Activated CD8-positive, alpha-beta memory T cell treated with anti-CD3 and anti-CD28 coated beads, Interleukin-2, amount 50 U/mL, for 24 hours (primary cell): ENCODE measurements around the gene MRGPRE.

ENCODE experiments used
- DNase-seq: peaks from one replicate; pipeline ENCODE4 v3.0.0-alpha.2; 2020; ENCODE audit errors: extremely low read depth

The MRGPRE gene

DNA sequence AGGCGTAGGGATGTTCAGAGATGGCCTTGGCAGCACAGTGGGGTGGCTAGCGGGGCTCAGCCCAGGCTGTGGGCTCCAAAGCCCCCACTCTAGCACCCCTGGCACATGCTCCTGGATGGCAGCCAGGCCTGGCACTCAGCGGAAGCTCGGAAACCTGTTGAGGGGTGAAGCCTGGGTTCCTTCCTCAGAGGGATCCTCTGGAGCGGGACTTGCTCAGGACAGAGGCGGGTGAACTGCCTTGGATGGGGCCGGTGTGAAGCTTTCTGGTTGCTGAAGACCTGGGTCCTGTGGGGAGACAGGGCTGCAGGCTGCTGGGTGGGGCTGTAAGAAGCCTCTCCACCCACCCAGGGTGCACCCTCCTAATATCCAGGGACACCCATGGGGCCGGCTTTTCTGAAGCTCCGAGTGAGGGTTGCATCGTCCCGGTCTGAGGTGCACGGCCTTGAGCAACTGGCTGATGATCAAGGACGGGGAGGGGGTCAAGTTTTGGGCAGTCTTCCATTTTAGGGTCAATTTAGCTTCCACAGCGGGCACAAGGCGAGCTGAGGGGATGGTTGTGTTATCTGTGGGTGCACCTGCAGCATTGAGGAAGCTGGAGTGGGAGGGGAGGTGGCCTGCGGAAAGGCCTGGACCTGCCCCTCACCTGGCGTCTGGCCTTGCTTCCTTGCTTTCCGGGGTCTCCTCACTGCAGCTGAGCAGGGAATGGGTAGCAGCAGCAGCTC is 5.2 kb downstream of the MRGPRE start:
- DNase-seq = no peak

DNA sequence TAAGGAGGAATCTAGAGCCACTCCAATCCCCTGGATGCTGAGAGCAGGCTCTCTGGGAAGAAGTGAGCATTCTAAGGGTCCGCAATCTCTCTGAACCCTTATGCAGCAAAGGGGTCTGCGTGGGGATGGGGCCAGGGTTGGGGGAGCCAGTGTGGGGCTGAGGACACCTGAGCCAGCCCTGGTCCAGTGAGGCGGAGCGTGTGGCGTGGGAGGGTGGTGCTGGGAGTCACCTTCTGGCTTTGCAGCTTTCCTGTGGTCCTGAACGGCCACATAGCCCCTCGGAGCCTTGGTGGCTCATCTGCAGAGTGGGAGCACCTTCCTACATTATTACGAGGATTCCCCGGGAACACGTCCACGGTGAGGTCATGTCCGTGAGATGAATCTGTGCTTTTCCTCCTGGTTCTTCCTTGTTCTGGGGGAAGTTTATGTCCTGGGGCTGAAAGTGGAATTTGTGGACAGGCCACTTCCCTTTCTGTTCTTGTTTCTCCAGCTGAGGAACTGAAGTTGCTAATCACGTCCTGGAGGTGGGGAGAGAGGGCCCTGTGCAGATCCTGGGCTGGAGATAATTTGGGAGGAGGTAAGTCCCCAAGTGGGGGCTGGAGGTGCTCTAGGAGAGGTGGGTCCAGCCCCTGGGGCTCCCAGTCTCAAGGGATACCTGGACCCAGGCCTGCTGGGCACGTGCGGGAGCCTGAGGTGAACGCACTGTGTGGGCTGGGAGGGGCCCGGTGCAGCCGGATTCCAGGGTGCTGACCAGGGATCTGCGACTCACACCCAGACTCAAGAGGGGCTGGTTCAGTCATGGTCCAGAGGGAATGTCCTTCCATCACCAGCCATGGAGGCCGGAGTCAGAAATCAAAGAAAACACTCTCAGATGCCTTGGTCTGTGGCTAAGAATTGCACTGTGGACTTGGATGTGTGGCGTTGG is 6.1 kb downstream of the MRGPRE start:
- DNase-seq = no peak

DNA sequence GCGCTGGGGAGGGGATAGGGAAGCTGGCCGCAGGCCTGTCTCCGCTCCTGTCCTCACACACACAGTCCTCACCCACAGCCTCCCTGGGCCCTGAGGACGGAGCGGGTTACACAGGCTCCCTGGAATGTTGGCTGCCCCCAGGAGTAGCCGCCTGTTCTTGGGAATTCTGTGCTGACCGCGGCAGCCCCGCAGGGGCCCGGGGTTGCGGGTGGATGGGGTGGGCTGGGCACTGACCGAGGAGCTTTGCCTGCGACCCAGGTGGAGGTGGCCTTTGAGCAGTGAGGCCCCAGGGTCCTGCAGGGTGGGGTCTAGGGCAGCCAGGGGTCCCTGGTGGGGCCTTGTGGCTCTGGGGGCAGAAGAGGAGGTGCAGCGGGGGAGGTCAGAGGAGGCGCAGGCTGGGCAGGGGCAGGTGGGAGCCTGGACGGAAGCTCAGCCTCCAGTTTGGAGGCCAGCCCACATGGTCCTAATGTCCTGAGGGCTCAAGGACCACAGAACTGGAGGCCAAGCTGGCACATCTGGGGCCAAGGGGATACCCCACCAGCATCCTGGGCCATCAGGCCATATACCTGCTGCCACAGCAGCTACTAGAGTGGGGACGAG is 7.0 kb downstream of the MRGPRE start:
- DNase-seq = no peak

DNA sequence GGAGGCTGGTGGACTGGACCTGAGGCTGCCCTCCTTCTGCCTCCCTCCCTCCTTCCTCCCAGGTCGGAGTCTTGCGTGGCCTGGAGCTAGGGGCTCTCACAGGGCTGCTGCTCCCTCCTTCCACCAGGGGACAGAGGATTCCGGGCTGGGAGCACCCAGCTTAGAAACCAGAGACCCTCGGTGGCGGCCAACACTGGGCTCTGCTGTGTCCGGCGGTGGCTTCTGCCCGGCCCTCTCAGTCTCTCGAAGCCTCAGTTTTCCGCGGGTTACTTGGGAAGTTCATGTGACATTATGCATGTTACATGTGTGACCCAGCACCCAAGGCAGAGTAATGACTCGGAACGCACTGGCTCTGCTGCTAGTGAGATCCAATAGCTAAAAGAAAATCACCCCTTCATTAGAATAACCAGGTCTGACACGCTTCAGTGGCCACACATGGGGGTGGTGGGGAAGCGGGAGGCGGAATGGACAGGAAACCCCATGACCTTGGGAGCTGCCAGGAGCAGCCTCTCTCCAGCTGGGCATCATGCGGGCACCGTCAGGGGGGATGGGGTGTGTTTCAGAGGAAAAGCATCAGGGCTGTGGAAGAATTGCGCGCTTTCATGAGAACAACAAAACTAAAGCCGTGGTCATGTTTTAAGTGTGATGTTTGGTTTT is 7.7 kb downstream of the MRGPRE start:
- DNase-seq = no peak

DNA sequence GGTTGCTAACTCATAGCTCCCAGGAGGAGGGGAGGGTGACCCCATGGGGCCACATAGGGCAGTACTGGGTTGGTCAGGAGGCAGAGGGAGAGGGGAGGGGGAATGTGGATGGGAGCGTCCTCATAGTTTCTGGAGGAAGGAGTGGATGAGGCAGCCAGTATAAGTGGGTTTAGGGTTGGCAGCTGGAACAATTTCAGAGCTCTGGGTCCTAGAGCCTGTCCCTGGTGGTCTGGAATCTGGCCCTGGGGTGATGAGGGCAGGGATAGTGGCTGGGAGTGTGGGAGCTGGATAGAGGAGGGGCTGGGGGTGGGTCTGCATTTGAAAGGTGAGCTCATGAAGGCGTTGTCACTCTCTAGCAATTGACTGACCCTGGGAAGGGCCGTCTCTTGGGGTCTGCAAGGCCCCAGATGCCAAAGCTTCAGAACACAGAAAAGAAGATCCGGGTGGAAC is 8.3 kb downstream of the MRGPRE start:
- DNase-seq = no peak

DNA sequence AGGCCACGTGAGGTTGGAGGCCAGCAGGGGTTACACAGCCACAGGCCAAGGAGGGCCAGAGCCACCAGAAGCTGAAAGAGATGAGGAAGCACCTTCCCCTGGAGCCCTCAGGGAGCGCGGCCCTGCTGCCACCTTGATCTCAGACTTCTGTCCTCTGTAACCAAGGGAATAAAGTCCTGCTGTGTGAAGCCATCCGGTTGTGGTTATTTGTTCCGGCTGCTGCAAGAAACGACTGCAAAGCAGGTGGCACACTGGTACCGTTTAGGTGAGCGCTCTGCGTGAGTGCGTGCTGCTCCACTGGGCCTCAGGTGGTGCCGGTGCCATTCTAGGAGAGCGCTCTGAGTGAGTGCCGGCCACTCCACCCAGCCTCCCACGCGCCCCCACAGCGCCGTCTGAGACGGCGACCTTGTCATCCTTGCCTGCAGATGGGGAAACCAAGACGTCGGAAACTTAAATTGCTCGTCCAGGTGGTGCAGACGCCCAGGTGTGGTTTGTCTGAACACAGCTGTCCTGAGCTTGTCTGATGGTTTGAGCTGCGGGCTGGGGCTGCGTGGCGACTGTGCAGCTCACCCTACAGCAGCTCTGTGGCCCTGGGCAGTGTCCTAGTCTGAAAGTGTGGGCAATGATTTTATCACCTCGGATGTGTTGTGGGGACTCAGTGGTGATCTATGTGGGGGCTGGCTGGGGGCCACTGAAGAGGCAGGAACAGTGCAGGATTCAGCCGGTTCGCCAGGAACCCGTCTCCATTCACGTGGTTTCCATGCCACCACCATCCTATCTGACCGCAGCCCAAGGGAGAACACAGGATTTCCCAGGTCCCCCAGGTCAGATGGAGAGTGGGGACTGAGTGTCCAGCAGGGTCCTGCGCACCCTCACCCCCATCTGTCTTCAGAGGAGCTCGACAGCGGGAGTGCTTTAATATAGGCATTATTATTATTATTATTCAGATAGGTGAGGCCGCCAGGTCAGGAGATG is 9.0 kb downstream of the MRGPRE start:
- no peak for DNase-seq

DNA sequence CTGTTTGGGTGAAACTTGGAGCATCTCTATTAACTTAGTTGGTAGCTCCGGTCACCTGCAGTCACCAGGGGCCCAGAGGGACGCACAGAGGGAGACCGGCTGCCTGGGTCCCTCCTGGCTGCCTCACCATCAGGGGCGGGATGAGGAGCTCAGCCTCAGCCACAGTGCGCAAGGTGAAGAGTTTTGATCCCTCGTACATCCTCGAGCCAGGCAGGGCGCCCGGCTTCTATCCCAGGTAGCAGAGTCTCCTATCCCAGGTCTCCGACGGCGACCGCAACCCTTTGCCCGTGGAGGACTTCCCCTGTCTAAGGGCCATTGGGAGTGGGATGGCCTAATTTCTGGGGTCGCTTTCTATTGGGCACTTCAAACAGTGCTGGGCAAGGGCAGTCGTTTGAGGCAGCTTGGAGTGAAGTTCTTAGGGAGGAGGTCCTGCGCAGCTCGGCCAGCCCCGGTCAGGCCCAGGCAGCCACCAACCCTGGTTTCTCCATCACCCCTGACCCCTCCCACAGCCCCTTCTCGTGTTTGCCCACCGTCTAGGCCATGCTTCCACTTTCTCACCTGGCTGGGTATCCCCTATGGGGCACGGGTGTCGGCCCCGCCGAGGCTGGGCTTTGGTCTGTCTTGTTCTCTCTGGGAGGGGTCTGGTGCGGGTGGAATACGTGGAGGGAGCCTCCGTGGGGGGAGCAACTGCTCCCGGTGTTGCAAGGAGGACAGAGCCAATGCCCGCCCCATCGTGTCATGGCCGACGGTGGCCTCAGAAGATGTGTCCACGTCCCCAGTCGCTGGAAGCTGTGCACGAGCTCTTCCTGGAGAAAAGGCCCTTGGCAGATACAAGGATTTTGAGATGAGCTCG is 10.0 kb downstream of the MRGPRE start:
- no peak for DNase-seq

DNA sequence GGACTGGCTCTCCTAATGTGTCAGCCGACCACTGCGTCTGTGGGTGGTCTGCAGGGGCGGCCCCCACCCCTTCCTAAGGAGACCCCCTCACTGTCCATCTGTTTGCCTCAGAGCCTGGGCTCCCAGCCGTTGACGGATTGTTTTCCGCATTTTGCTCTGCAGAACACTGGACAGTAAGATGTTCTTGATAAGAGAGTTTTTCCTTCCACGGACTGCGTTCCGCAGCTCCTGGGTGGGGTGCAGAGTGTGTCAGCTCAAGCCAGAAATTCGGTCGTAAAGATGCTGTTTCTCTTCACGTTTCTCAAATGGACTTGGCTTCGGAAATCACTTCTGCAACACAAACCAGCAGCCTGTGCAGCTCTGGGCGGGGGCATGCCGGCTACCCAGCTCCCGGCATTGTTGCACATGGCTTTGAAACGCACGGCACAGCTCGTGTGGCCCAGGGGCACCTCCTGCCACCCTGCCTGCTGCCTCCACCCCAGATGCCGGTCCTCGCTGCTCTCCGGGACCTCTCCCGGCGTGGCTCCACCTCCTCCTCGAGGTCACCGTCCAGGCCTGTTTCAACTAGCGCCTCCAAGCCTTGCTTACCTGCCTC is 10.7 kb downstream of the MRGPRE start:
- no peak for DNase-seq

DNA sequence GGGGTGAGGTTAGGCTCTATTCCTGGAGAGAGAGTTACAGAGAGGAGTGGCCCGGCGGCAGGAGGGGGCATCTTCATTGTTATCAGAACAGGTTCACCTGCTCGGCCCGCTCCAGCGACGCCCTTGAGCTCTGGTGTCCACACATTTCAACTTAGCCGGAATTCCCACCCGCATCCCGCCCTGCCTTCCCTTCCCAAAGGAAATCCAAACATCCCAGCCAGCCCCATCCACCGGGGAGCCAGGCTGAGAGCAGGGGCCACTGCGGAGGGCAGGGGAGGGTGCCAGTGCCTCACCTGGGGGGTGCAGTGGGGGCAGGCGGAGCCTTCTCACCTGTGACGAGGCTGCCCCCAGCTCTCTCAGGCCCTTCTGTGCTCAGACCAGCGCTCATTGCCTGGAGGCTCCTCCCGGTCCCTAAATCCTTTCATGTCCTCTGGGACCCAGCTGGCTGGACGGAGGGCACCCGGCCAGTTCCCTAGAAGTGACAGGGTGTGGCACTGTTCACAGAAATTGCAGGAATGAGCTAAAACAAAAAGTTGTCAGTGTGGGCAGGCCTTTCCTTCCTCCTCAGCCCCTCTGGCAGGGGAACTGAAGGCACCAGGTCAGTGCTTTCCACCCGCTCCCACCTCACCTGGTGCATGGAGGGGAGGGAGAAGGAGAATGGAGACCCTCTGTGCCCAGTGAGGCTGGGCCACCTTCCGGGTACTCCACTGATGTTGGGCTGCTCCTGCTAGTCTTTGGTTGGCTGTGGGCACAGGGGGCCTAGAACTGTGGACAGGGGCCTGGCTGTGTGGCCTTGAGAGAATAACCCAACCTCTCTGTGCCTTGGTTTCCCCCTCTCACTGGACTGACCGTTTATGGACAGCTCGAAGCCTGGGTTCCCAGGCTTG is 11.5 kb downstream of the MRGPRE start:
- no peak for DNase-seq

DNA sequence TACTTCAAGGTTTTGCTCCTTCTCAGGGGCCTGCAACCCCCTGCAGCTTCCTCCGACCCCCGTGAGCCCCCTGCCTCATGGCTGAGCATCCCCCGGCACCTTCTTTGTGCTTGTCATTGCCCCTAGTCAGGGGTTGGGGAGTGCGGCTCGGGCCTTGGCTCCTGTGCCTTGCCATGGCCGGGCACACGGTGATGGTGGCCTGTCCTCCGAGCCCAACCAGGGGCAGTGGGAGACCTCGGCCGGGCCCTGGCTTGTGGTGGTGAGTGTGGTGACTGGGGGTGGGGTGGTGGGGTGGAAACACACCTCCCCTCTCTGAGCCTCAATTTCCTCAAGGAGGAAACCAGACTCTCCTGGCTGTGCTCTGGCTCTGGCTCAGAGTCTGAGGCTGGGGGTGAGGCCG is 12.1 kb downstream of the MRGPRE start:
- DNase-seq = no peak

DNA sequence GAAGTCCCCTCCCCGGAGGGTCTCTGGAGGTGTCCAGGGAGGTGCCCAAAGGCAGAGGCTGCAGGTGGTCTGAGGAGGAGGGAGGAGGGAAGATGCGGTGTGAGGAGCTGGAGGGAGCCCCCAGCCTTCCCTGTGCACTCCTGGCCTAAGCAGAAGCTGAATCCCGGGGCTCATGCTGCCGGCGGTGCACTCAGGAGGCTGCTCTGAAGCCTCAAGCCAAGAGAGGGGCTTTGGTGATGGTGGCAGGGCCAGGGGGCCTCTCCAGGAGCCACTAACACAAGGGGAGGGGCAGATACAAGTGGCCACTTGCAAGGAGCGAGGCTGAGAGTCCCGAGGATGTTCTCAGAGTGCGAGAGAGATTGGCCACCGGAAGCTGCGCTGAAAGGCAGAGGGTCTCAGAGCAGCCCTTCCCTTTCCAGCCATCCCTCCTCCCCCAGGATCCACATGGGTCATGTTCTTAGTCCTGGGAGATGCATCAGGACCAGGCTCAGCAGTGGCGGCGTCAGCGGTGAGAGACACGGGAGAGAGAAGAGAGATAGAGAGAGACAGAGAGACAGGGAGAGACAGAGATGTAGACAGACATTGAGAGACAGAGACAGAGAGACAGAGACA is 12.8 kb downstream of the MRGPRE start:
- no peak for DNase-seq

DNA sequence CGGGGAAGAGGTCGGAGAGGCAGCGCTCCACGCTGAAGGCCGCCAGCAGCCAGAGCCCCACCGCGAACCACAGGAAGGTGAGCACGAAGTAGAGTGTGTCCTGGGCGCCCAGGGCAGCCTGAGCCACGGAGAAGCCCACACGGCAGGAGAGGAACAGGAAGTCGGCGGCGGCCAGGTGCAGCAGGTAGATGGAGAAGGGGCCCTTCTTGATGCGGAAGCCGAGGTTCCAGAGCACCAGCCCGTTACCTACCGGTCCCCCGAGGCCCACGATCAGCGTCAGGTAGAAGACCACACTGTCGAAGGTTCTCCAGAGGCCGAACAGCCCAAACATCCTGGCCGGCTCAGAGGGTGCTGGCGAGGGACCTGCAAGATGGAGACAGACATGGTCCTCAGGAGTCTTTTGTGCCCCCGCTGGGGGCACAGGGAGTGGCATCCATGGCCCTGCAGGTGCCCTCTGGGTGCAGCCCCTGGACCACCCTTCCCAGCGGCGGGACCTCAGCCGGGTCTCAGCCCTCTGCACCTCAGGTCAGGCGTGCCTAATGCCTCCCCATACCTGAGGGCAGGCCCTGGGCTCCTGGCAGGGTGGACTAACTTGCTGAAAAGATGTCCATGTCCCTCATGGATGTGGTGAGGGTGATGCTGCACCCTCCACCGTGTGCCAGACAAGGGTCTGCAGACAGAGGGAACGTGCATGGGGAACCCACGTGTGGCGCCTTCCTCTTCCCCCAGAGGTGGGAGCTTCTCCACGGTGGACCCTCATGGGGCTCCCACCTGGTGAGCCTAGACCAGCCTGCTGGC is 13.5 kb downstream of the MRGPRE start, which contains the start of gene MRGPRG:
Gene MRGPRG, minus strand, starts transcription at position 331 of the 798 bp plus-strand sequence. Its CDS starts 0 bp downstream, at position 331.
- no peak for DNase-seq

DNA sequence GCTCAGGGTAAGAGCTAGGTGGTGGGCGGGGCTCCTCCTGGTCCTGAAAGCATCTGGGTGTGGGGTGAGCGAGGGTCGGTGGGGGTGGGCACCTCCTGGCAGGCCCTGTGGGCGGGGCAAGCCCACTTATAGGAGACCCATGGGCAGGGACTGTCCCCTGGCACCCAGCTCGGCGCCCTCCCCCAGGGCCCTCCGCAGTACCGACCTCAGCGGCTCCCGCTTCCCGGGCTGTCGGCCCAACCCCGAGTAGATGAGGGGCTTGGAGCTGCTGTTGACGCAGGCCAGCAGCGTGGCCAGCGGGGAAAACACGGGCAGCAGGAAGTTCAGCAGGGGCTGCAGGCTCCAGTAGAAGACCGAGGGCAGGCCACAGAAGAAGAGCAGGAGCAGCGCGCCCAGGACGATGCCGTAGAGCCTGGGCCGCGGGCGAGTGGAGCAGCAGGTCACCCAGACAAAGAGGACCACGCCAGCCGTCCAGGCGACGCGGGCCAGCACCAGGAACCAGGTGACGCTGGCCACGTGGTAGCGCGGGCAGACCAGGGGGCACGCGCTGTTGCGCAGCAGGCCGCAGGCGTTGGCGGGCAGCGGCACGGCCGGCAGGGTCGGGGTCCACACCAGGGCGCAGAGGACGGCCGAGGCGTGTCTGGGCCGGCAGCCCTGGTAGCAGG is 14.3 kb downstream of the MRGPRE start:
- no peak for DNase-seq

DNA sequence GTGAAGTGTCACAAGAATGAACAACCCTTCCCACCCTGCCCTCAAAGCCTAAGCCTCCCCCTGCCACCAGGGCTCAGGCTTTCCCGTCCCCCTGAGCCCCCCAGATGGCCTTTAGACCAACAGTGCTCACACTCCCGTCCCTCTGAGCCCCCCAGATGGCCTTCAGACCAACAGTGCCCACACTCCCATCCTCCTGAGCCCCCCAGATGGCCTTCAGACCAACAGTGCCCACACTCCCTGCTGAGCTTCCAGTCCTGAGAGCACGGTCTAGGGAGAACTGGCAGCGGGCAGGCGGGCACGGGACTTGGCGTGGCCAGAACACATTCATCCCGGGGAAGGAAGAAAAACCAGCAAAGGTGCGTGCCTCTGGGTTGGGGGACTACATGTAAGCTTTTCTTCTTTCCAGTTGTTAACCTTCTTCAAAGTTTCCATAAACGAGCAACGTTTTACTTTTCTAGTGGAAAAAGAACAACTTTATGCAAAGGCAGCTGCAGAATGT is 16.1 kb downstream of the MRGPRE start:
- DNase-seq = no peak

DNA sequence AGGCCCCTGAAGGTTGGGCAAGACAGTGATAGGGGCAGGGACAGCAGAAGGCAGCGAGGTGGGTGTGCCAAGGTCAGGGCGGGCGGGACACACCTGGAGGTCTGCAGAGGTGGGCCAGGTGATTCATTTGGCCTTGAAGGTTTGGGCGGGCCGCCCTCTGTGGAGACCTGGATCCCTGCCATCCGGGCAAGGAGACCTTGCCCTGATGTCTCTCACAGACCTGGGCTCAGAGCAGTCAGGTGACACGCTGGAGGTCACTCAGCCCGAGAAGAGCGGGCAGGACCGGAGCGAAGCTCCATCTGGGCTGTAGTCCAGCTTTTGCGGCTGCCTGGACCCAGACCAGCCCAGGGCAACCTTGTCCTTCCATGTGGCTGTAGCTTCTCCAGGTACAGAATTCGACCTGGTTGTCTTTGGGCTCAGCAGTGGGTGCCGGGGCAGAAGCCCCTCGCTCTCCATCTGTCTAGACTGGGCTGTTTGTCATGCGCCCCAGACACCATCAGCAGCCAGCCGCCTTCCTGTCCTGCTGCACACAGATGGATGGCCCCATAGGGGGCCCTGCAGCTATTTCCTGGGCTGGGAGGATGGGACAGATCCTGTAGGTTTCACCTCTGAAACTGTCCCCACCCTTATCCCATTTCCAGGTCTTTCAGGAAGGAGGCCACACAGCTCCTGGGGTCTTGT is 16.7 kb downstream of the MRGPRE start:
- DNase-seq = no peak

DNA sequence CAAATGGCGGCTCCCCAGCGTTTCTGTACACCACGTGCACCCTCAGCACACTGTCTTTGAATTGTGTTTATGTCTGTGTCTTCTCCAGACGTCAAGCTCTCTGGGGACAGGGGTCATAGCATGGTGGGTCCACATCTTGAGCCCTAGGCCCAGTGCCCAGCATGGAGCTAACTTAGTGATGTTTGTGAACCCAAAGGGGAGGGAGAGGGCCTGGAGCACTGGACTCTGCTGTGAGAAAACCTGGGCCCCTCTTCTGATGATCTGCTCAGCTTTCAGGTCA is 17.9 kb downstream of the MRGPRE start:
- DNase-seq = no peak
